Islet of Langerhans (tissue), 1 donor: ENCODE measurements around the gene SIGLEC5.

Source experiments
- FAIRE-seq: peaks from one replicate; lab custom pipeline; 2011; peaks lifted over from hg19 to GRCh38; lab: Jason Lieb, UNC

SIGLEC5 gene

GRCh38 chr19:51587264-51588191 is 42.7 kb downstream of the SIGLEC5 start:
- FAIRE-seq = no peak

GRCh38 chr19:51586799-51587198 is 43.4 kb downstream of the SIGLEC5 start:
- FAIRE-seq = no peak

- FAIRE-seq = no peak
Measured at GRCh38 chr19:51586103-51586728, 44.0 kb downstream of the SIGLEC5 start.

- FAIRE-seq = no peak
Measured at GRCh38 chr19:51576850-51577249, 53.4 kb downstream of the SIGLEC5 start.

- no peak for FAIRE-seq
Measured at GRCh38 chr19:51573331-51573730, 56.9 kb downstream of the SIGLEC5 start.

- no peak for FAIRE-seq
Measured at GRCh38 chr19:51572908-51573307, 57.3 kb downstream of the SIGLEC5 start.

DNA sequence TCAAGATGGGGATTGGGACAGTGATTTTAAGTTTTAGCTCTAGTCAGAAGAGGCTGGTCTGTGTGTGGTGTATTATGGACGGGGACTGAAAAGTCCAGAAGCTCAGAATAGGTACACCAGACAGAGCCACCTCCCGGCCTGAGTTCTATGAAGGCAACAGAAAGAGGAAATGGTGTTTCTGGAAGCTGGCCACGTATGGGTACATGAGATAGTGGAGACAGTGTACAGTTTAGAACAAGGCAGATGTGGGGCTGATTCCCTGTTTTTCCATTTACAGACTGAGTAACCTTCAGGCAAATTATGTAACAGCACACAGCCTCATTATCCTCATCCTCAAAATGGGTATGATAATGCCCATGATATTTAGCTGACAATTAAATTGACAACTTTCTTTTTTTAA is 57.8 kb downstream of the SIGLEC5 start:
- no peak for FAIRE-seq

DNA sequence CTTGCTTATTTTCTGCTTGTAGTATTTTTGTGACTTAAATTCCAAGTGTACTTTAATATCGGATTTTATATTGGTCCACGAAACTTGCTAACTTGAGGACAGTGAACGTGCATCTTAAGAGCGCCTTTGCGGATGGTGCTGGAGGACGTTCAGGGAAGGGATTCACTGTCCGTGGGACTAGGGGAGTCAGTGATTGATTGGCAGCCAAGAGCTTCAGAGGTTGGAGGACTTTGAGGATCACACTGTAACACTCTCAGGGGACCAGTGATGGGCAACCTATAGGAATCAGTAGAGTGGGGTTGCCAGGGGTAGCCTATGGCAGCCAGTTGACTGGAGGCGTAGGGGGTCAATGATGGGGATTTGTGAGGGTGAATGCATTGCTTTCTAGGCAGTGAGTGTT is 58.6 kb downstream of the SIGLEC5 start:
- FAIRE-seq = no peak

DNA sequence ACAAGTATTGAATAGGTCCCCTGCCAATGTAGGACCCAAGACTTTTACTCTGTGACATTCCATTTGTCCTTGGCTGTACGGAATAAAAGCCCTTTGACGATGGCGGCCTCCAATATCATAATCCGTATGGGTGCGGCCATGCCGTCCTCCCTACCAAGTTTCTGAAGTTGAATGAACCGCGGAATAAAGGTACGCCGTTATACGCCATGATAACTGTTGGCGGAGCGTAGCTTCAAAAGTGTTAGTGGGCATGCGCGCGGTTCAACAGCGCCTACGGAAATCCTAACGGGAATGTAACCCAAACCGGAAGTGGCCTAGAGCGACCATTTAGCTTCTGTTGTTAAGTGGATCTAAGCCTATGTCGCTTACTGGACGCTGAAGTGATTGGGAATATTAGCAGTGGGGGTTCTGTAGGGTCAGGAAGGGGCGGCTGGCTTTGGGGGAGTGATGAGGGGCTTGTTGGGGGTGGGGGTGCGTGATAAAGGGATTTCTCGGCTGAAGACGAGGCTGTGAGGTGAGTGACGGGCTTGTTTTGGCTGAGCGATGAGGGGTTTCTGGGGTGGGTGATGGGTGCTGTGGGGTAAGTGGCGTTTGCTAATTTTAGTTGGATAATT is 59.1 kb downstream of the SIGLEC5 start, which contains the start of gene ZNF175:
Gene ZNF175 (plus strand): TSS at position 322 of the 614 bp plus-strand sequence. CDS start 2,047 bp downstream, outside the sequence.
- peak; percentile 100 for FAIRE-seq

DNA sequence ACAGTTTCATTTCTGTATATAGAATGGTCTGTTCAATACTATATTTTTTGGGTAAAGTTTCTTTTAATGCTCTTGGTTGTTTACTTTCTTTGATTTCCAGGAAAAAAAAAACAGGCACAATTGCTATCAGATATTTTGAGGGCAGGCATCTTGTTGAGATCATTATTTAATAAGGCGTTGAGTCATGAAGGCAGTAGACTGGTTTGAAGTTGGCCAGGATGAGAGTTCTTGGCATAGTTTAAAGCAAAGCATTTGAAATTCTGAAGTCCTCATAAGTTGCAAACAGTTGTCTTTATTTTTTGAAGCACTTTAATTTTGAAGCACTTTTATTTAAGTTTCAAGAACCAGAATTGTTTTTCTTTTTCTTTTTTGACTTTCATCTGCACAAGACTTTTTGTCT is 61.7 kb downstream of the SIGLEC5 start:
- no peak for FAIRE-seq

- FAIRE-seq = no peak
Measured at GRCh38 chr19:51567583-51567982, 62.6 kb downstream of the SIGLEC5 start.

GRCh38 chr19:51566489-51567100 is 63.6 kb downstream of the SIGLEC5 start:
- no peak for FAIRE-seq

GRCh38 chr19:51565583-51565982 is 64.6 kb downstream of the SIGLEC5 start:
- no peak for FAIRE-seq

DNA sequence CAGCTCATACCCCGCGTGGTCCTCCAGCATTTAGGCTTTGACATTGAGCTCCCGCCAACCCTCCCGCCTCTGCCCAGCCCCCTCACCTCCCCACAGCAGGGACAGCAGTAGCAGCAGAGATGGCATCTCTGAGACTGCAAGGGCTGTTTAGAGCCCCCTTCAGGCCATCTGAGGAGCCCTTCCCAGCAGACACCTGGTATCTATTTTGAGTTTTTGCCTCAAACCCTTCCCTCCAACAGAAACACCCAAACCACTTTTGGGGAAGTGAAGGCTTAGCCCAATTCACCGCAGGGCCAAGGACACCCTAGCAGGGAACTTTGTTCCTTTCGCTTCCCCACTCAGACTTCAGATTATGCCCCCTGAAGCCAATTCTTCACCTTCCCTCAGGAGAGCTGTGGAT is 65.4 kb downstream of the SIGLEC5 start:
- FAIRE-seq = no peak
